Tibial nerve (tissue), 4 donors: ENCODE data around the gene CISD3. TPM values are rescaled to one million over a fixed set of nuclear protein-coding genes. Genes with fewer than 3 reads are reported as not detected.

Source experiments
- DNase-seq, 2 donors: peaks; one replicate each; pipeline ENCODE4 v3.0.0-alpha.2; 2019; ENCODE audit warnings: low spot score in 2 of 2
- H3K27ac ChIP-seq, 4 donors: fragments of 200-600 bp; sonication (generic) in 3 of 4; one replicate each; pipeline ENCODE4 v1.5.1; 2017 to 2019; ENCODE audit warnings: mild to moderate bottlenecking in 1 of 4
- H3K27me3 ChIP-seq, 2 donors: fragments of 200-600 bp; sonication (generic) in 1 of 2; one replicate each; pipeline versions ENCODE4 v1.5.1 to v1.6.0; 2017 to 2019
- H3K36me3 ChIP-seq, 3 donors: fragments of 200-600 bp; sonication (generic); one replicate each; pipeline ENCODE4 v1.5.1; 2018 to 2019
- H3K4me1 ChIP-seq, 4 donors: fragments of 200-600 bp; sonication (generic) in 3 of 4; one replicate each; pipeline ENCODE4 v1.5.1; 2017 to 2019
- H3K4me3 ChIP-seq, 4 donors: fragments of 200-600 bp; sonication (generic) in 3 of 4; one replicate each; pipeline ENCODE4 v1.5.1; 2017 to 2019; ENCODE audit warnings: mild to moderate bottlenecking in 1 of 4, moderate library complexity in 1 of 4
- H3K9me3 ChIP-seq, 4 donors: fragments of 200-600 bp; sonication (generic) in 3 of 4; one replicate each; pipeline ENCODE4 v1.5.1; 2017 to 2019
- EP300 ChIP-seq, 2 donors: sonication (generic); formaldehyde crosslinking; IDR thresholded peaks; one replicate each; pipeline ENCODE4 v1.6.1; 2017; ENCODE audit warnings: antibody characterized with exemption in 2 of 2, mild to moderate bottlenecking in 1 of 2
- POLR2A ChIP-seq, 2 donors: fragments of 450-650 bp; IDR thresholded peaks; one replicate each; pipeline ENCODE4 v1.6.1; 2017; ENCODE audit warnings: antibody characterized with exemption in 2 of 2, mild to moderate bottlenecking in 2 of 2, moderate library complexity in 2 of 2
- WGBS, 2 donors: methylation state at CpG; one replicate each; pipeline ENCODE4 v1.1.5; 2018; 5-methylcytosine and 5-hydroxymethylcytosine counted together
- total RNA-seq, 4 donors: library from RNA; depleted of rRNA; stranded (reverse); fragments of >200 nt; gene quantifications; one replicate each; pipeline ENCODE4 v1.1.0, GENCODE V29; 2016
- TF ChIP-seq, protein P1 (sequence below), 5 experiments: fragments of 200-600 bp in 3 of 5; fragments of 450-650 bp in 2 of 5; sonication (generic) in 3 of 5; IDR thresholded peaks; one replicate each; pipeline ENCODE4 v1.5.1; 2016 to 2019; ENCODE audit warnings: antibody characterized with exemption in 5 of 5, mild to moderate bottlenecking in 3 of 5, moderate library complexity in 2 of 5

The CISD3 gene
- total RNA-seq, 4 donors from 2014 or later: 10.2 to 19.2 (median 16.5) TPM

DNA sequence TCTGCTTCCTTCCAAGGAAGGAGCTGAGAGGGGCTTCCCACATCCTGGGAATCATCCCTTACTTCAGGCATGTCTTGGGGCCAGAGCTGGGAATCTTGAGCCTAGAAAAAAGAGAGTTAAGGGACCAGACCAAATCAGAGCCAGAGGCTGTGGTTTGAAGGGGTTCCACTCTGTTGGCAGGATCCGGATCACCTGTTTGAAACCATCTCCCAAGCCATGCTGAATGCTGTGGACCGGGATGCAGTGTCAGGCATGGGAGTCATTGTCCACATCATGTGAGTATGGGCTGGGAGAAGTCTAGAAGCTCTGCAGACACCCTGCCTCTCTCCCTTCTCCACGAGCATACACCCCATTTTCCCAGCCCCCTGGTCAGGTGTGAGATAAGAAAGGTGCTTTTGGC is 32.1 kb downstream of the CISD3 start:
- no peak for TF ChIP-seq EP300 (IDR thresholded peaks at IDR 0.05)
- TF ChIP-seq, protein P1, sequence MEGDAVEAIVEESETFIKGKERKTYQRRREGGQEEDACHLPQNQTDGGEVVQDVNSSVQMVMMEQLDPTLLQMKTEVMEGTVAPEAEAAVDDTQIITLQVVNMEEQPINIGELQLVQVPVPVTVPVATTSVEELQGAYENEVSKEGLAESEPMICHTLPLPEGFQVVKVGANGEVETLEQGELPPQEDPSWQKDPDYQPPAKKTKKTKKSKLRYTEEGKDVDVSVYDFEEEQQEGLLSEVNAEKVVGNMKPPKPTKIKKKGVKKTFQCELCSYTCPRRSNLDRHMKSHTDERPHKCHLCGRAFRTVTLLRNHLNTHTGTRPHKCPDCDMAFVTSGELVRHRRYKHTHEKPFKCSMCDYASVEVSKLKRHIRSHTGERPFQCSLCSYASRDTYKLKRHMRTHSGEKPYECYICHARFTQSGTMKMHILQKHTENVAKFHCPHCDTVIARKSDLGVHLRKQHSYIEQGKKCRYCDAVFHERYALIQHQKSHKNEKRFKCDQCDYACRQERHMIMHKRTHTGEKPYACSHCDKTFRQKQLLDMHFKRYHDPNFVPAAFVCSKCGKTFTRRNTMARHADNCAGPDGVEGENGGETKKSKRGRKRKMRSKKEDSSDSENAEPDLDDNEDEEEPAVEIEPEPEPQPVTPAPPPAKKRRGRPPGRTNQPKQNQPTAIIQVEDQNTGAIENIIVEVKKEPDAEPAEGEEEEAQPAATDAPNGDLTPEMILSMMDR (IDR thresholded peaks at IDR 0.05): no peak
- no peak for TF ChIP-seq POLR2A (IDR thresholded peaks at IDR 0.05)
- Histone ChIP-seq H3K4me3 (no peak overlapping the region), H3K9me3 (no peaks in the 10 kb centered on the region), H3K4me1 (peaks cover 0 to 8% (median 0%) of the 10 kb centered on the region in 4 donors), H3K27me3 (no peaks in the 10 kb centered on the region), H3K36me3 (peaks cover 0 to 100% (median 5%) of the 10 kb centered on the region in 3 donors), H3K27ac (no peak overlapping the region)
- DNase-seq: no peak
- 81 to 92% methylated on average over 3 of the region's 3 CpGs for WGBS, 2 donors

DNA sequence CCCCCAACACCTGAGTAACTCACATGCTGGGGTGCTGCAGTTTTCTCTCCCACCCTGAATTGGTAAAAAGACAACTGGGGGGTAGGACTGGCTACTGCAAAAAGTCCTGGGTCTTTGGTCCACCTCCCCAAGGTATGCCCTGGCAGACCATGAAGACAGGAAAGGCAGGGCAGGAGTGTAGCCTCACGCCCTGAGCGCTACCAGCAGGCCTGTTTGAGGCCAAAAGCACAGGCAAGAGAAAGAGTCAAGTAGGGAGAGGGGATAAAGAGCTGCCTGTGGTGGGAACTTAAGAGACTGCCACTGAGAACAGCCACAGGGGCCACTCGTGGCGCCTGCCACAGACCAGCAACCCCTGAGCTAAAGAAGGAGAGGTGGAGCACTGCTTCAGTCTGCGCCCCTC is 36.2 kb downstream of the CISD3 start:
- Histone ChIP-seq H3K9me3 (no peaks in the 10 kb centered on the region), H3K36me3 (peaks cover 0 to 100% (median 20%) of the 10 kb centered on the region in 3 donors), H3K4me3 (no peak overlapping the region), H3K27me3 (no peaks in the 10 kb centered on the region), H3K27ac (no peak overlapping the region), H3K4me1 (peaks cover 0 to 8% (median 0%) of the 10 kb centered on the region in 4 donors)
- WGBS, 2 donors: 70 to 77% methylated on average over 5 of the region's 5 CpGs
- TF ChIP-seq, protein P1 (IDR thresholded peaks at IDR 0.05): no peak
- TF ChIP-seq POLR2A (IDR thresholded peaks at IDR 0.05) (no peak), EP300 (IDR thresholded peaks at IDR 0.05) (no peak)
- DNase-seq: no peak

DNA sequence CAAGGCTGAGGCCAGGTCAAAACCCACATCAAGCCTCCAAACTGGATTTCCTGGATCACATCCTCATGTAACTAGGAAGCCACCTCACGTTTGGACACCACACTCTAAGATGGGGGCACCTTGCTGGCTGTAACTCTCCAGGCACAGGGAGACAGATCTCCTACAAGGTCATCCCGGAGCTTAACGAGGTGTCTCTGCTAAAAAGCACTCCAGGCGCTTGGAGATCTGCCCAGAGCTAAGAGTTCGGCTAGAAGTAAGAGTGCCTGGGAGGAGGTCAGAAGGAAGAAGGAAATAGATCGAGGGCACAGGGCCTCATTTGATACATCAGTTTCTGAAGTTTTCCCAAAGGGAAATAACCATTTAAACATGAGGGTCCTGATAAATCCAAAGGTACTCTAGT is 38.3 kb downstream of the CISD3 start:
- Histone ChIP-seq H3K27ac (no peak overlapping the region), H3K36me3 (peaks cover 3 to 100% (median 20%) of the 10 kb centered on the region in 3 donors), H3K9me3 (no peaks in the 10 kb centered on the region), H3K27me3 (no peaks in the 10 kb centered on the region), H3K4me3 (no peak overlapping the region), H3K4me1 (peaks cover 0 to 8% (median 0%) of the 10 kb centered on the region in 4 donors)
- no peak for DNase-seq
- no peak for TF ChIP-seq POLR2A (IDR thresholded peaks at IDR 0.05)
- no peak for TF ChIP-seq EP300 (IDR thresholded peaks at IDR 0.05)
- TF ChIP-seq, protein P1 (IDR thresholded peaks at IDR 0.05): no peak
- WGBS, 2 donors: 70 to 82% methylated on average over 6 of the region's 6 CpGs

DNA sequence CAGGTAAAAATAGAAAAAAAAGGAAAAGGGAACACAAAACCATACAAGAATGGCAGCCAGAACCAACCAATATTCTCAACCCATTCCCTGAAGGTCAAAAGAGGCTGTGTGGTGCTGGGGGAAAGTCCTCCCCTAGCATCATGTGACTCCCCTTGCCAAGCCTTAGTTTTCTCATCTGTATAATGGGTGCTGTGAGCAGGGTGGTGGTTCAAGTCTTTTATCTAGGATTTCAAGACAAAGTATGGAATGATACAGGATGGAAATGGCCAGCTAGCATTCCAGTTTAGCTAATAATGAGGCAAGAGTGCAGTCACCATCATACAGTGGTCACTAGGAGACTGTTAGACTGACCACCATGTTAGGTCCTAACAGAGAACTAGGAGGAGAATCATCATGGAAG is 43.1 kb downstream of the CISD3 start:
- Histone ChIP-seq H3K27me3 (no peaks in the 10 kb centered on the region), H3K4me3 (no peak overlapping the region), H3K36me3 (peaks cover 6 to 100% (median 27%) of the 10 kb centered on the region in 3 donors), H3K27ac (no peak overlapping the region), H3K4me1 (no peaks in the 10 kb centered on the region), H3K9me3 (no peaks in the 10 kb centered on the region)
- DNase-seq: no peak
- TF ChIP-seq EP300 (IDR thresholded peaks at IDR 0.05): no peak
- TF ChIP-seq POLR2A (IDR thresholded peaks at IDR 0.05): no peak
- TF ChIP-seq, protein P1 (IDR thresholded peaks at IDR 0.05): no peak

DNA sequence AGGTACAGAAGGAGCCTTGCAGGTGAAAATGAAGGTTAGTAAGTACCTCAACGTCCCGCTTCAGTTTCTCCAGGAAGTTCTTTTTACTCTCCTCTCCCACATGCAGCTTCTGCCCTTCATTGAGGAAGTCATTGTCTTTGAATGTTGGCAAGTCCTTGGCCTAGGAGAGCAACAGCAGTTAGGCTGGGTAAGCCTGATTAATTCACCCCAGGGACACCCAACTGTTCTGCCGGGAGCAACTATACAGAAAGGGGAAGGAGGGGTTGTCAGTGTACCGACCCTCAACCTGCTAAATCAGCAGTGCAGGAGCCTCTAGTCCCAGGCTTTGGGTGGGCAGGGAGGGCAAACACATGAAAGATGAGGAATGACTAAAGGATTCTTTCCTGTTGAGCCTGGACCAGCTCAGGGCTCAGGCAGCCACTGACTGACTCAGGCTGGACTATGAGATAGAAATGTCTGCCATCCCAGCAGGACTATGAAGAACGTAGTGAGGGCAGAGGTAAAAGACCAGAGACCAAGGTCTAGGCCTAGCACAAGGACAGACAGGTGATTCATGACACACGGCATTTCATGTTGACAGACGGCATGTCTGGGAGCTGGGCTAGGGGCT is 47.6 kb downstream of the CISD3 start:
- no peaks in the 10 kb centered on the region for H3K27me3 ChIP-seq
- H3K9me3 ChIP-seq: no peaks in the 10 kb centered on the region
- TF ChIP-seq, protein P1 (IDR thresholded peaks at IDR 0.05): no peak
- TF ChIP-seq POLR2A (IDR thresholded peaks at IDR 0.05) (no peak), EP300 (IDR thresholded peaks at IDR 0.05) (no peak)
- no peaks in the 10 kb centered on the region for H3K4me1 ChIP-seq
- no peak for DNase-seq
- no peak overlapping the region for H3K4me3 ChIP-seq
- peaks cover 10 to 100% (median 48%) of the 10 kb centered on the region in 3 donors for H3K36me3 ChIP-seq
- H3K27ac ChIP-seq: no peak overlapping the region
- WGBS, 2 donors: 79 to 83% methylated on average over 7 of the region's 7 CpGs
